Liver (tissue), 9 donors: ENCODE results near the gene CR1. TPM values are rescaled to one million over a fixed set of nuclear protein-coding genes. Genes with fewer than 3 reads are reported as not detected.

Source experiments
- DNase-seq: peaks from one replicate; pipeline ENCODE4 v3.0.0-alpha.2; 2017; ENCODE audit warnings: low spot score
- H3K27ac ChIP-seq, 2 donors: one replicate each; pipeline ENCODE4 v1.7.0; 2013; ENCODE audit warnings: inconsistent platforms in 2 of 2, low read length in 2 of 2, control low read depth in 1 of 2, low read depth in 1 of 2, mild to moderate bottlenecking in 1 of 2
- H3K27me3 ChIP-seq, 4 donors: one replicate each; pipeline versions ENCODE4 v1.6.1 to v1.7.0; 2013; ENCODE audit warnings: low read length in 3 of 4, inconsistent platforms in 1 of 4, mild to moderate bottlenecking in 1 of 4, moderate library complexity in 1 of 4; ENCODE audit not compliant: control insufficient read depth in 4 of 4, insufficient read depth in 4 of 4
- H3K36me3 ChIP-seq, 4 donors: one replicate each; pipeline versions ENCODE4 v1.6.1 to v1.7.0; 2013; ENCODE audit warnings: low read length in 3 of 4, mild to moderate bottlenecking in 3 of 4, low read depth in 1 of 4, moderate library complexity in 1 of 4; ENCODE audit not compliant: control insufficient read depth in 4 of 4, insufficient read depth in 3 of 4
- H3K4me1 ChIP-seq, 4 donors: one replicate each; pipeline versions ENCODE4 v1.6.1 to v1.7.0; 2013; ENCODE audit warnings: low read length in 3 of 4, mild to moderate bottlenecking in 3 of 4, moderate library complexity in 1 of 4; ENCODE audit not compliant: control insufficient read depth in 4 of 4, insufficient read depth in 4 of 4
- H3K4me3 ChIP-seq, 3 donors: one replicate each; pipeline versions ENCODE4 v1.6.1 to v1.7.0; 2013; ENCODE audit warnings: low read length in 3 of 3, control low read depth in 1 of 3, low read depth in 1 of 3, mild to moderate bottlenecking in 1 of 3
- H3K9ac ChIP-seq, 2 donors: one replicate each; pipeline ENCODE4 v1.7.0; 2013; ENCODE audit warnings: low read length in 2 of 2, mild to moderate bottlenecking in 2 of 2, moderate library complexity in 2 of 2, control low read depth in 1 of 2, low read depth in 1 of 2
- H3K9me3 ChIP-seq, 4 donors: one replicate each; pipeline versions ENCODE4 v1.6.1 to v1.7.0; 2013; ENCODE audit warnings: low read length in 3 of 4; ENCODE audit not compliant: control insufficient read depth in 4 of 4
- CTCF ChIP-seq: fragments of 150-350 bp; IDR thresholded peaks from 2 replicates; pipeline ENCODE4 v1.5.1; 2017; ENCODE audit warnings: improper control_type of control experiment, low read depth, low read length; ENCODE audit not compliant: missing input control
- EGR1 ChIP-seq, 2 donors: IDR thresholded peaks; 2 replicates each; pipeline ENCODE4 v1.6.1; 2016 to 2018; ENCODE audit warnings: antibody characterized with exemption in 2 of 2, low read depth in 2 of 2
- FOXA2 ChIP-seq: IDR thresholded peaks from 2 replicates; pipeline ENCODE4 v1.6.1; 2016; ENCODE audit warnings: antibody characterized with exemption
- GABPA ChIP-seq, 2 donors: IDR thresholded peaks in 1 of 2; conservative IDR thresholded peaks in 1 of 2; 2 replicates each; pipeline ENCODE4 v1.6.1; 2016; ENCODE audit warnings: antibody characterized with exemption in 2 of 2, mild to moderate bottlenecking in 1 of 2, moderate library complexity in 1 of 2
- HNF4A ChIP-seq, 2 donors: conservative IDR thresholded peaks; 2 replicates each; pipeline ENCODE4 v1.6.1; 2016; ENCODE audit warnings: antibody characterized with exemption in 2 of 2, mild to moderate bottlenecking in 2 of 2
- HNF4G ChIP-seq: IDR thresholded peaks from 2 replicates; pipeline ENCODE4 v1.6.1; 2016; ENCODE audit warnings: antibody characterized with exemption
- NR2F2 ChIP-seq: IDR thresholded peaks from 2 replicates; pipeline ENCODE4 v1.6.1; 2016; ENCODE audit warnings: antibody characterized with exemption
- RAD21 ChIP-seq, 2 donors: IDR thresholded peaks; 2 replicates each; pipeline ENCODE4 v1.6.1; 2016; ENCODE audit warnings: antibody characterized with exemption in 2 of 2, mild to moderate bottlenecking in 2 of 2
- REST ChIP-seq: IDR thresholded peaks from 2 replicates; pipeline ENCODE4 v1.6.1; 2016; ENCODE audit warnings: antibody characterized with exemption, mild to moderate bottlenecking
- SP1 ChIP-seq: IDR thresholded peaks from 2 replicates; pipeline ENCODE4 v1.6.1; 2018; ENCODE audit warnings: antibody characterized with exemption, mild to moderate bottlenecking
- ZBTB33 ChIP-seq: IDR thresholded peaks from 2 replicates; pipeline ENCODE4 v1.6.1; 2016; ENCODE audit warnings: antibody characterized with exemption
- WGBS: extraction: QIAGEN DNeasy Blood & Tissue Kit; methylation state at CpG from one replicate; pipeline ENCODE4 v1.1.7; 2013; 5-methylcytosine and 5-hydroxymethylcytosine counted together
- polyA plus RNA-seq, 2 donors: library from polyadenylated mRNA; stranded (reverse) in 1 of 2; unstranded in 1 of 2; fragments of 200-250 nt in 1 of 2; fragments of >200 nt in 1 of 2; fragmentation: Nextera tagmentation in 1 of 2; extraction: Ambion mirVana in 1 of 2; gene quantifications; one replicate each; pipeline versions ENCODE4 v1.2.1 to v1.2.3, GENCODE V29; 2013 to 2015
- total RNA-seq, 2 donors: library from RNA; depleted of rRNA; stranded (reverse); fragments of >200 nt; gene quantifications; one replicate each; pipeline ENCODE4 v1.2.3, GENCODE V29; 2014
- donor health status: healthy.
- donor health status: healthy.
- donor health status: healthy.
- donor health status: healthy.
- donor health status: healthy.

CR1 gene
- total and polyA plus RNA-seq, 4 donors = 0.78 to 16.7 (median 7.4) TPM

GRCh38 chr1:207626972-207627337, 131.0 kb downstream of the CR1 start:
- DNase-seq = no peak
- Histone ChIP-seq H3K27me3 (no peaks in the 10 kb centered on the region), H3K9ac (no peak overlapping the region), H3K4me3 (no peak overlapping the region), H3K4me1 (no peaks in the 10 kb centered on the region), H3K9me3 (peaks cover 0 to 3% (median 0%) of the 10 kb centered on the region in 4 donors), H3K36me3 (peaks cover 0 to 2% (median 0%) of the 10 kb centered on the region in 4 donors), H3K27ac (no peak overlapping the region)
- 94% methylated on average over 1 of the region's 1 CpG for WGBS
- TF ChIP-seq ZBTB33 (no peak), GABPA (IDR thresholded peaks at IDR 0.05 in 1 of 2, conservative IDR thresholded peaks at IDR 0.05 in 1 of 2) (no peak)

- DNase-seq = no peak
- TF ChIP-seq ZBTB33 = no peak
- no peak for TF ChIP-seq SP1
- Histone ChIP-seq H3K36me3 (peaks cover 0 to 2% (median 0%) of the 10 kb centered on the region in 4 donors), H3K4me1 (no peaks in the 10 kb centered on the region), H3K4me3 (no peak overlapping the region), H3K27ac (no peak overlapping the region), H3K9me3 (peaks cover 0 to 3% (median 0%) of the 10 kb centered on the region in 4 donors), H3K27me3 (no peaks in the 10 kb centered on the region), H3K9ac (no peak overlapping the region)
- 98% methylated on average over 2 of the region's 2 CpGs for WGBS
These were observed 131.5 kb downstream of the CR1 start for GRCh38 chr1:207627496-207627895.

GRCh38 chr1:207628776-207629175, 132.8 kb downstream of the CR1 start:
- TF ChIP-seq NR2F2 = no peak

GRCh38 chr1:207631137-207631536, 135.2 kb downstream of the CR1 start:
- DNase-seq = no peak
- no peak for TF ChIP-seq REST
- no peak for TF ChIP-seq NR2F2
- TF ChIP-seq EGR1 (IDR thresholded peaks at IDR 0.05; ENCODE audit: low read depth in 2 of 2) = no peak
- TF ChIP-seq RAD21 (IDR thresholded peaks at IDR 0.05) = no peak
- no peak for TF ChIP-seq FOXA2
- no peak for TF ChIP-seq CTCF
- TF ChIP-seq HNF4G = no peak
- no peak for TF ChIP-seq HNF4A (conservative IDR thresholded peaks at IDR 0.05)
- TF ChIP-seq ZBTB33 = no peak
- no peak overlapping the region for H3K4me3 ChIP-seq
- no peak overlapping the region for H3K9ac ChIP-seq
- no peaks in the 10 kb centered on the region for H3K4me1 ChIP-seq
- 42% methylated on average over 1 of the region's 1 CpG for WGBS
- peaks cover 0 to 2% (median 0%) of the 10 kb centered on the region in 4 donors for H3K36me3 ChIP-seq
- no peaks in the 10 kb centered on the region for H3K27me3 ChIP-seq
- no peaks in the 10 kb centered on the region for H3K9me3 ChIP-seq
- no peak overlapping the region for H3K27ac ChIP-seq

More at GRCh38 chr1:207628776-207629175, 132.8 kb downstream of the CR1 start:
- Histone ChIP-seq H3K27me3 (no peaks in the 10 kb centered on the region), H3K27ac (no peak overlapping the region), H3K36me3 (peaks cover 0 to 2% (median 0%) of the 10 kb centered on the region in 4 donors), H3K4me1 (no peaks in the 10 kb centered on the region), H3K4me3 (no peak overlapping the region), H3K9me3 (peaks cover 0 to 3% (median 0%) of the 10 kb centered on the region in 4 donors), H3K9ac (no peak overlapping the region)
- 61% methylated on average over 5 of the region's 5 CpGs for WGBS
- no peak for DNase-seq
